ENCODE results near the gene OR51A4.

GRCh38 chr11:4922304-4922703 lies 25.1 kb downstream of the OR51A4 start:
- no peak for TF ChIP-seq CTCF (IDR thresholded peaks at IDR 0.05 in 8 of 11, conservative IDR thresholded peaks at IDR 0.05 in 3 of 11)
- no peak for TF ChIP-seq POLR2A (IDR thresholded peaks at IDR 0.05)
- no peak for TF ChIP-seq POLR2AphosphoS5 (IDR thresholded peaks at IDR 0.05)
